Neural cell (in vitro differentiated cells): ENCODE results near the gene MRPL1. TPM values are rescaled to one million over a fixed set of nuclear protein-coding genes. Genes with fewer than 3 reads are reported as not detected.

Experiments used
- H2AFZ ChIP-seq: fragments of 200-600, 300-800 bp; sonication (generic), shearing (Covaris generic); 2 replicates; pipeline ENCODE4 v1.6.0; 2014; ENCODE audit warnings: low read depth, mild to moderate bottlenecking, antibody characterized with exemption, low read length, moderate library complexity
- H3F3A ChIP-seq: fragments of 200-600 bp; shearing (Covaris generic); 2 replicates; pipeline ENCODE4 v1.6.1; 2016; ENCODE audit warnings: mild to moderate bottlenecking, moderate library complexity, mixed read lengths, antibody characterized with exemption, low read length; ENCODE audit not compliant: insufficient read depth, poor library complexity, severe bottlenecking
- H3K27ac ChIP-seq: fragments of 200-600, 300-800 bp; sonication (generic), shearing (Covaris generic); 2 replicates; pipeline ENCODE4 v1.5.1; 2014; ENCODE audit warnings: mild to moderate bottlenecking, low read length, moderate library complexity
- H3K27me3 ChIP-seq: fragments of 300-800, 200-600 bp; sonication (generic), shearing (Covaris generic); 2 replicates; pipeline ENCODE4 v1.6.0; 2014; ENCODE audit warnings: mild to moderate bottlenecking, low read depth, low read length, moderate library complexity; ENCODE audit not compliant: insufficient read depth
- H3K36me3 ChIP-seq: fragments of 300-800, 200-600 bp; sonication (generic), shearing (Covaris generic); 2 replicates; pipeline ENCODE4 v1.5.1; 2014; ENCODE audit warnings: mild to moderate bottlenecking, antibody characterized with exemption, low read length, moderate library complexity; ENCODE audit not compliant: insufficient read depth
- H3K4me2 ChIP-seq: fragments of 300-800, 200-600 bp; sonication (generic), shearing (Covaris generic); 2 replicates; pipeline ENCODE4 v1.6.0; 2014; ENCODE audit warnings: mild to moderate bottlenecking, low read length
- H3K4me3 ChIP-seq: fragments of 300-800, 200-600 bp; sonication (generic), shearing (Covaris generic); 2 replicates; pipeline ENCODE4 v1.5.1; 2014; ENCODE audit warnings: mild to moderate bottlenecking, low read length, moderate library complexity
- H3K79me2 ChIP-seq: fragments of 200-600 bp; shearing (Covaris generic); replicated peaks from 2 replicates; pipeline ENCODE4 v1.6.0; 2014; ENCODE audit warnings: mild to moderate bottlenecking, low read length, moderate library complexity; ENCODE audit not compliant: insufficient read depth
- H3K9ac ChIP-seq: fragments of 300-800, 200-600 bp; sonication (generic), shearing (Covaris generic); 2 replicates; pipeline ENCODE4 v1.6.1; 2016; ENCODE audit warnings: mild to moderate bottlenecking, low read length, mixed read lengths
- H3K9me2 ChIP-seq: fragments of 200-600 bp; shearing (Covaris generic); 2 replicates; pipeline ENCODE4 v1.6.1; 2016; ENCODE audit warnings: mild to moderate bottlenecking, low read length, mixed read lengths; ENCODE audit not compliant: insufficient read depth
- H3K9me3 ChIP-seq: fragments of 200-600, 300-800 bp; sonication (generic), shearing (Covaris generic); 2 replicates; pipeline ENCODE4 v1.6.1; 2016; ENCODE audit warnings: mild to moderate bottlenecking, mixed run types, low read length, moderate library complexity, mixed read lengths
- H4K20me1 ChIP-seq: fragments of 200-600 bp; shearing (Covaris generic); 2 replicates; pipeline ENCODE4 v1.6.1; 2016; ENCODE audit warnings: mild to moderate bottlenecking, mixed run types; ENCODE audit not compliant: insufficient read depth
- CTCF ChIP-seq: fragments of 450-650 bp; IDR thresholded peaks from 2 replicates; pipeline ENCODE4 v1.5.1; 2014; ENCODE audit warnings: antibody characterized with exemption, mild to moderate bottlenecking, moderate library complexity; ENCODE audit not compliant: poor library complexity, severe bottlenecking
- EP300 ChIP-seq: fragments of 450-650 bp; conservative IDR thresholded peaks from 2 replicates; pipeline ENCODE4 v1.6.1; 2014; ENCODE audit warnings: antibody characterized with exemption, mild to moderate bottlenecking, moderate library complexity; ENCODE audit not compliant: poor library complexity, severe bottlenecking
- EZH2 ChIP-seq: fragments of 200-600, 300-800 bp; shearing (Covaris generic), sonication (generic); IDR thresholded peaks from 2 replicates; pipeline ENCODE4 v1.6.1; 2014; ENCODE audit warnings: antibody characterized with exemption, low read length, borderline replicate concordance, mild to moderate bottlenecking; ENCODE audit not compliant: insufficient read depth, poor library complexity, severe bottlenecking
- MXI1 ChIP-seq: fragments of 450-650 bp; conservative IDR thresholded peaks from 2 replicates; pipeline ENCODE4 v1.6.1; 2014; ENCODE audit warnings: antibody characterized with exemption, mild to moderate bottlenecking; ENCODE audit not compliant: poor library complexity, severe bottlenecking
- POLR2AphosphoS5 ChIP-seq: IDR thresholded peaks from 2 replicates; pipeline ENCODE4 v1.6.1; 2012
- RAD21 ChIP-seq: fragments of 450-650 bp; conservative IDR thresholded peaks from 2 replicates; pipeline ENCODE4 v1.6.1; 2014; ENCODE audit warnings: antibody characterized with exemption, mild to moderate bottlenecking, moderate library complexity
- REST ChIP-seq: IDR thresholded peaks from 2 replicates; pipeline ENCODE4 v1.6.1; 2012; ENCODE audit warnings: borderline replicate concordance
- SMC3 ChIP-seq: fragments of 450-650 bp; conservative IDR thresholded peaks from 2 replicates; pipeline ENCODE4 v1.6.1; 2014; ENCODE audit warnings: antibody characterized with exemption, mild to moderate bottlenecking, moderate library complexity; ENCODE audit not compliant: poor library complexity
- TAF1 ChIP-seq: IDR thresholded peaks from 2 replicates; pipeline ENCODE4 v1.6.1; 2012; ENCODE audit warnings: low read depth
- polyA plus RNA-seq: library from polyadenylated mRNA; depleted of rRNA; stranded (reverse); fragments of >200 nt; gene quantifications from 2 replicates; pipeline ENCODE4 v1.2.3, GENCODE V29; 2014

MRPL1 gene
- polyA plus RNA-seq, 1 donor from 2014 or later, result 41.9 TPM

- H2AFZ ChIP-seq, result no peak overlapping the region
- H3K27me3 ChIP-seq, result no peaks in the 10 kb centered on the region
- no peak for TF ChIP-seq EZH2
- peak; percentile 53 for TF ChIP-seq POLR2AphosphoS5
- TF ChIP-seq SMC3, result peak; percentile 62
- no peak for TF ChIP-seq EP300
- peak; percentile 6 for TF ChIP-seq TAF1
- TF ChIP-seq REST, result peak; percentile 64
- TF ChIP-seq RAD21, result peak; percentile 55
- peak; percentile 76 for TF ChIP-seq CTCF
- TF ChIP-seq MXI1, result no peak
- H3K4me3 ChIP-seq, result peak overlapping the region; percentile 87
- H3K9me2 ChIP-seq, result no peaks in the 10 kb centered on the region
- peak overlapping the region; percentile 86 for H3K27ac ChIP-seq
- peak overlapping the region; percentile 75 for H3K4me2 ChIP-seq
- no peaks in the 10 kb centered on the region for H3K9me3 ChIP-seq
- peaks cover 40% of the 10 kb centered on the region for H3K79me2 ChIP-seq
- peak overlapping the region; percentile 95 for H3K9ac ChIP-seq
- H3K36me3 ChIP-seq, result no peaks in the 10 kb centered on the region
- peaks cover 11% of the 10 kb centered on the region for H3F3A ChIP-seq
- H4K20me1 ChIP-seq, result no peaks in the 10 kb centered on the region
Observed at GRCh38 chr4:77818073-77818601, 44.5 kb upstream of the MRPL1 start.

- H3K27me3 ChIP-seq, result no peaks in the 10 kb centered on the region
- H2AFZ ChIP-seq, result peak within 1 kb of the TSS; percentile 90
- no peaks in the 10 kb centered on the region for H3K9me2 ChIP-seq
- peak; percentile 7 for TF ChIP-seq EP300
- no peak for TF ChIP-seq CTCF
- TF ChIP-seq RAD21, result no peak
- TF ChIP-seq POLR2AphosphoS5, result peak; percentile 69
- TF ChIP-seq EZH2, result no peak
- TF ChIP-seq SMC3, result no peak
- TF ChIP-seq TAF1, result peak; percentile 65
- TF ChIP-seq REST, result peak; percentile 79
- TF ChIP-seq MXI1, result peak; percentile 36
- H3K4me2 ChIP-seq, result peak within 1 kb of the TSS; percentile 75
- no peaks in the 10 kb centered on the region for H3K9me3 ChIP-seq
- H3K79me2 ChIP-seq, result peaks cover 33% of the 10 kb centered on the region
- H3K36me3 ChIP-seq, result no peaks in the 10 kb centered on the region
- peak within 1 kb of the TSS; percentile 97 for H3K27ac ChIP-seq
- H3F3A ChIP-seq, result peaks cover 11% of the 10 kb centered on the region
- H4K20me1 ChIP-seq, result no peaks in the 10 kb centered on the region
- H3K4me3 ChIP-seq, result peak within 1 kb of the TSS; percentile 87
- H3K9ac ChIP-seq, result peak within 1 kb of the TSS; percentile 95
Observed at GRCh38 chr4:77818602-77819403, 43.8 kb upstream of the MRPL1 start, which contains the start of gene CNOT6L. CNOT6L (minus strand) TSS chr4:77819368; CDS start chr4:77819308, 60 bp downstream.
